OCI-LY1 (cell line): ENCODE data around the gene DCTD.

Experiments
- H2AFZ ChIP-seq: fragments of 200-600 bp; sonication (generic), shearing (Covaris generic); 2 replicates; pipeline ENCODE4 v1.6.0; 2014; ENCODE audit warnings: antibody characterized with exemption, mild to moderate bottlenecking, low read length
- H3F3A ChIP-seq: fragments of 200-600 bp; sonication (generic), shearing (Covaris generic); 2 replicates; pipeline ENCODE4 v1.6.0; 2014; ENCODE audit warnings: mild to moderate bottlenecking, antibody characterized with exemption, low read length, moderate library complexity; ENCODE audit not compliant: insufficient read depth
- H3K27ac ChIP-seq: fragments of 200-600 bp; sonication (generic); 2 replicates; pipeline ENCODE4 v1.5.1; 2014; ENCODE audit warnings: low read length, mixed run types, mild to moderate bottlenecking, low read depth; ENCODE audit not compliant: poor library complexity, severe bottlenecking
- H3K27me3 ChIP-seq: fragments of 200-600 bp; sonication (generic); 2 replicates; pipeline ENCODE4 v1.6.0; 2014; ENCODE audit warnings: antibody characterized with exemption, mild to moderate bottlenecking, low read length, moderate library complexity; ENCODE audit not compliant: insufficient read depth
- H3K36me3 ChIP-seq: fragments of 200-600 bp; sonication (generic); 2 replicates; pipeline ENCODE4 v1.6.1; 2014; ENCODE audit warnings: mild to moderate bottlenecking, antibody characterized with exemption, low read length, moderate library complexity, mixed read lengths; ENCODE audit not compliant: insufficient read depth
- H3K4me1 ChIP-seq: fragments of 200-600 bp; sonication (generic); 2 replicates; pipeline ENCODE4 v1.5.1; 2014; ENCODE audit warnings: mild to moderate bottlenecking, low read length, moderate library complexity; ENCODE audit not compliant: insufficient read depth, severe bottlenecking
- H3K4me2 ChIP-seq: fragments of 200-600 bp; sonication (generic), shearing (Covaris generic); 2 replicates; pipeline ENCODE4 v1.6.1; 2014; ENCODE audit warnings: low read length
- H3K4me3 ChIP-seq: fragments of 200-600 bp; sonication (generic); 2 replicates; pipeline ENCODE4 v1.5.1; 2014; ENCODE audit warnings: low read length, low read depth, mild to moderate bottlenecking, mixed read lengths; ENCODE audit not compliant: poor library complexity, severe bottlenecking
- H3K79me2 ChIP-seq: fragments of 200-600 bp; shearing (Covaris generic); 2 replicates; pipeline ENCODE4 v1.6.1; 2016; ENCODE audit warnings: mixed run types, low read length, mixed read lengths; ENCODE audit not compliant: insufficient read depth
- H3K9ac ChIP-seq: fragments of 200-600 bp; sonication (generic), shearing (Covaris generic); 2 replicates; pipeline ENCODE4 v1.6.1; 2014; ENCODE audit warnings: mild to moderate bottlenecking, low read length, mixed read lengths
- H3K9me2 ChIP-seq: fragments of 200-600 bp; sonication (generic), shearing (Covaris generic); 2 replicates; pipeline ENCODE4 v1.6.1; 2014; ENCODE audit warnings: low read depth, mild to moderate bottlenecking, low read length, mixed read lengths
- H3K9me3 ChIP-seq: fragments of 200-600 bp; shearing (Covaris generic); 2 replicates; pipeline ENCODE4 v1.6.1; 2014; ENCODE audit warnings: low read length, mixed read lengths
- H4K20me1 ChIP-seq: fragments of 200-600 bp; sonication (generic), shearing (Covaris generic); 2 replicates; pipeline ENCODE4 v1.6.0; 2016; ENCODE audit warnings: mild to moderate bottlenecking, low read length; ENCODE audit not compliant: insufficient read depth
- EZH2 ChIP-seq: fragments of 200-600 bp; sonication (generic), shearing (Covaris generic); IDR thresholded peaks from 2 replicates; pipeline ENCODE4 v1.8.0; 2017; ENCODE audit warnings: borderline replicate concordance, mixed run types, mild to moderate bottlenecking, antibody characterized with exemption, low read length, moderate library complexity, mixed read lengths
- TF ChIP-seq, protein P1 (sequence below): fragments of 200-600 bp; sonication (generic), shearing (Covaris generic); IDR thresholded peaks from 2 replicates; pipeline ENCODE4 v1.5.1; 2017; ENCODE audit warnings: mild to moderate bottlenecking, antibody characterized with exemption, low read length, moderate library complexity, mixed read lengths

DCTD gene

DNA sequence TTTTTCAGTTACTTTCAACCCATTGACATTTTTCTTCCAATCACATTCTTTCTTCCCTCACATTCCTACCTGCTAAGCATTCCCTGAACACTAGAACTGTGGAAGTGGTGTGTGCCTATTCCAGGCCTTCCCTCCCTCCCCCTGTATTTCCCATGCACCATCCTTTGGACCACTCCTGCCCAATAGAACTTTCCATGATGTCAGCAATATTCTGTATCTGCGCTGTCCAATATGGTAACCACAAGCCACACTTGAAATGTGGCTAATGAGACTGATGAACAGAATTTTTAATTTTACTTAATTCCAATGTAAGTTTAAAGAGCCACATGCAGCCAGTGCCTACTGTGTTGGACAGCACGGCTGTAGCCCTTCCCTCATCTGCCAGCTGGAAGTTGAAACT, 57.5 kb downstream of the DCTD start:
- Histone ChIP-seq H3K27ac (no peak overlapping the region), H3K4me2 (no peak overlapping the region), H3K9ac (no peak overlapping the region), H3K79me2 (no peaks in the 10 kb centered on the region), H3K9me2 (no peaks in the 10 kb centered on the region), H4K20me1 (no peaks in the 10 kb centered on the region), H3K36me3 (no peaks in the 10 kb centered on the region), H3K4me1 (no peaks in the 10 kb centered on the region), H3F3A (no peaks in the 10 kb centered on the region), H2AFZ (no peak overlapping the region), H3K4me3 (no peak overlapping the region), H3K9me3 (no peaks in the 10 kb centered on the region), H3K27me3 (no peaks in the 10 kb centered on the region)
- TF ChIP-seq EZH2: no peak
- TF ChIP-seq, protein P1, sequence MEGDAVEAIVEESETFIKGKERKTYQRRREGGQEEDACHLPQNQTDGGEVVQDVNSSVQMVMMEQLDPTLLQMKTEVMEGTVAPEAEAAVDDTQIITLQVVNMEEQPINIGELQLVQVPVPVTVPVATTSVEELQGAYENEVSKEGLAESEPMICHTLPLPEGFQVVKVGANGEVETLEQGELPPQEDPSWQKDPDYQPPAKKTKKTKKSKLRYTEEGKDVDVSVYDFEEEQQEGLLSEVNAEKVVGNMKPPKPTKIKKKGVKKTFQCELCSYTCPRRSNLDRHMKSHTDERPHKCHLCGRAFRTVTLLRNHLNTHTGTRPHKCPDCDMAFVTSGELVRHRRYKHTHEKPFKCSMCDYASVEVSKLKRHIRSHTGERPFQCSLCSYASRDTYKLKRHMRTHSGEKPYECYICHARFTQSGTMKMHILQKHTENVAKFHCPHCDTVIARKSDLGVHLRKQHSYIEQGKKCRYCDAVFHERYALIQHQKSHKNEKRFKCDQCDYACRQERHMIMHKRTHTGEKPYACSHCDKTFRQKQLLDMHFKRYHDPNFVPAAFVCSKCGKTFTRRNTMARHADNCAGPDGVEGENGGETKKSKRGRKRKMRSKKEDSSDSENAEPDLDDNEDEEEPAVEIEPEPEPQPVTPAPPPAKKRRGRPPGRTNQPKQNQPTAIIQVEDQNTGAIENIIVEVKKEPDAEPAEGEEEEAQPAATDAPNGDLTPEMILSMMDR: no peak

DNA sequence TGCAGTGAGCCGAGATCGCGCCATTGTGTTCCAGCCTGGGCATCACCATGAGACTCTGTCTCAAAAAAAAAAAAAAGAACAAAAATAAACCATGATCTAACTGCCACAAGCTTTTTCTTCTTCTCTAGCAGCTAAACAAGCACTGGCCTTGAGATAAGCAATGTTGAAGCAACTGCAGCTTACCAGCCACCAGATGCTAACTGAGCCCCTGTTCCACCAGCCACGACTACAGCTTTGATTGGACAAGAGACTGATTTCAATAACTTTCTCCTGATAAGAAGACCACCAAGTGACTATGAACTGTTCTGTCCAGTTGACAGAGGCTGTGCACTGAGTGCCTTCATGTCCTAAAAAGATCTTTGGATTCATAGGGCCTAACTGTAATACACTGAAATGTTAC, 58.5 kb downstream of the DCTD start:
- TF ChIP-seq, protein P1: no peak
- TF ChIP-seq EZH2: no peak
- H3K79me2 ChIP-seq: no peaks in the 10 kb centered on the region
- H3K9me3 ChIP-seq: no peaks in the 10 kb centered on the region
- no peak overlapping the region for H3K4me3 ChIP-seq
- no peak overlapping the region for H3K9ac ChIP-seq
- no peaks in the 10 kb centered on the region for H3F3A ChIP-seq
- no peak overlapping the region for H3K4me2 ChIP-seq
- no peak overlapping the region for H3K27ac ChIP-seq
- H3K4me1 ChIP-seq: no peaks in the 10 kb centered on the region
- no peaks in the 10 kb centered on the region for H3K36me3 ChIP-seq
- H3K27me3 ChIP-seq: no peaks in the 10 kb centered on the region
- no peak overlapping the region for H2AFZ ChIP-seq
- no peaks in the 10 kb centered on the region for H4K20me1 ChIP-seq
- H3K9me2 ChIP-seq: no peaks in the 10 kb centered on the region

DNA sequence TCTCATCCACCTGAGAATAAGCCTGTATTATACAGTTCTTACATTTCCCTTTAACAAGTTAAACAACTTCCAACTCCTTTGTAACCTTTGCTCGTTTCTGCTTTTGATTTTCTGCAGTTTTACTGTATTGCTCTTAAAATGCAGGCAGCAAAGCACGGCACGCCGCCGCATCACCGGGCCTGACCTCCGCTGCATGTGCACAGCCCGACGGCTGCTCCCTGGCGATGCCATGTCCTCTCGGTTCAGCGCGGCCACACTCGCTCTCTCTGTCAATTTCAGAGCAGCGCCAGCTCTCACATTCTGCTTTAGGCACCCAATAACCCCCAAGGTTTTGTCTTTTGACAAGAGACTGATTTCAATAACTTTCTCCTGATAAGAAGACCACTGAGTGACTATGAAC, 60.3 kb downstream of the DCTD start:
- H3K9ac ChIP-seq: no peak overlapping the region
- H3K9me2 ChIP-seq: no peaks in the 10 kb centered on the region
- no peaks in the 10 kb centered on the region for H3K36me3 ChIP-seq
- H3K4me3 ChIP-seq: no peak overlapping the region
- no peaks in the 10 kb centered on the region for H4K20me1 ChIP-seq
- H2AFZ ChIP-seq: no peak overlapping the region
- no peak overlapping the region for H3K27ac ChIP-seq
- H3F3A ChIP-seq: no peaks in the 10 kb centered on the region
- no peaks in the 10 kb centered on the region for H3K79me2 ChIP-seq
- TF ChIP-seq, protein P1: no peak
- TF ChIP-seq EZH2: no peak
- H3K27me3 ChIP-seq: no peaks in the 10 kb centered on the region; the same call in 1 of the 2 replicates
- no peak overlapping the region for H3K4me2 ChIP-seq
- H3K9me3 ChIP-seq: no peaks in the 10 kb centered on the region
- no peaks in the 10 kb centered on the region for H3K4me1 ChIP-seq
